Stimulated activated CD8-positive, alpha-beta memory T cell treated with anti-CD3 and anti-CD28 coated beads, Interleukin-15, amount 100 ng/mL, for 1 hour (primary cell): ENCODE data around the gene AKAP1.

Experiments
- DNase-seq: peaks from one replicate; pipeline ENCODE4 v3.0.0-alpha.2; 2020; ENCODE audit warnings: low read depth

Gene AKAP1, protein sequence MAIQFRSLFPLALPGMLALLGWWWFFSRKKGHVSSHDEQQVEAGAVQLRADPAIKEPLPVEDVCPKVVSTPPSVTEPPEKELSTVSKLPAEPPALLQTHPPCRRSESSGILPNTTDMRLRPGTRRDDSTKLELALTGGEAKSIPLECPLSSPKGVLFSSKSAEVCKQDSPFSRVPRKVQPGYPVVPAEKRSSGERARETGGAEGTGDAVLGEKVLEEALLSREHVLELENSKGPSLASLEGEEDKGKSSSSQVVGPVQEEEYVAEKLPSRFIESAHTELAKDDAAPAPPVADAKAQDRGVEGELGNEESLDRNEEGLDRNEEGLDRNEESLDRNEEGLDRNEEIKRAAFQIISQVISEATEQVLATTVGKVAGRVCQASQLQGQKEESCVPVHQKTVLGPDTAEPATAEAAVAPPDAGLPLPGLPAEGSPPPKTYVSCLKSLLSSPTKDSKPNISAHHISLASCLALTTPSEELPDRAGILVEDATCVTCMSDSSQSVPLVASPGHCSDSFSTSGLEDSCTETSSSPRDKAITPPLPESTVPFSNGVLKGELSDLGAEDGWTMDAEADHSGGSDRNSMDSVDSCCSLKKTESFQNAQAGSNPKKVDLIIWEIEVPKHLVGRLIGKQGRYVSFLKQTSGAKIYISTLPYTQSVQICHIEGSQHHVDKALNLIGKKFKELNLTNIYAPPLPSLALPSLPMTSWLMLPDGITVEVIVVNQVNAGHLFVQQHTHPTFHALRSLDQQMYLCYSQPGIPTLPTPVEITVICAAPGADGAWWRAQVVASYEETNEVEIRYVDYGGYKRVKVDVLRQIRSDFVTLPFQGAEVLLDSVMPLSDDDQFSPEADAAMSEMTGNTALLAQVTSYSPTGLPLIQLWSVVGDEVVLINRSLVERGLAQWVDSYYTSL

GRCh38 chr17:57084802-57085447, at the start of gene AKAP1:
Gene AKAP1, plus strand, starts transcription at chr17:57085246. Its CDS starts 20,219 bp downstream, at chr17:57105465.
- peak; percentile 79 for DNase-seq

DNA sequence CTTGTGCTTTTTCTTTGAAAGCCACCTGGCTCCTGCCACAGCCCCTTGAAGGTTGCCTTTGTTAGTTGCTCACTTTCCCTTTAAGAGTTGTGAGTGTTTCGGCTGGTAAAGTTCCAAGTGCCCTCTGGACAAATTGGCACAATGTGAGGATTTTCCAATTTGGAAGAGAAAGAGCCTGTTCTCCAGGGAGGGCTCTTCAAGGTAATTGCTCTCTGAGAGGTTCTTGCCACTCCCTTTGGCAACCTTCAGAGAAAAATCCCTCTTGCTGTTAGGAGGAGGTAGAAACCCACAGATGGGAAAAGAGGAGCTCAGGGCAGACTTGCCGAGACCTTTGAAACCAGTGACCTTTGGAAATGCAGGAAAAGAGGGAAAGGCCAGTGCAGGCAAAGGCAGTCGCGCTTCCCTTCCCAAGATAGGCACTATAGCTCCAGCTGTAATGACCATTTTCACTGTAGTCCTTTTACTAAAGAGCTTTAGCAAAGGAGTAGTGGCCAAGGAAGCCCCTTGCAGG, 49.0 kb upstream of the AKAP1 start:
- DNase-seq, result no peak

DNA sequence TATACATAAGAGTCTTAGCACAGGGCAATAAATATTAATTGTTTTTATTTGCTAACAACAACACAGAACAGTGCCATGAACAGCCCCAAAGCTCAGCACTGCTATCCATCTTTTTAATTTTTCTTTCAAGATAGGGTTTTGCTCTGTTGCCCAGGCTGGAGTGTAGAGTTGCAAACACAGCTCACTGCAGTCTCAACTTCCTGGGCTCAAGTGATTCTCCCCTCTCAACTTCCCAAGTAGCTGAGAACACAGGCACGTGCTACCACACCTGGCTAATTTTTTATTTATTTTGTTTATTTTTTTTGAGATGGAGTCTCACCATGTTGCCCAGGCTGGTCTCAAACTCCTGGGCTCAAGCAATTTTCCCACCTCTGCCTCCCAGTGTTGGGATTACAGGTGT, 47.6 kb upstream of the AKAP1 start:
- DNase-seq, result no peak

GRCh38 chr17:57038486-57038885, 46.6 kb upstream of the AKAP1 start:
- DNase-seq, result no peak

DNA sequence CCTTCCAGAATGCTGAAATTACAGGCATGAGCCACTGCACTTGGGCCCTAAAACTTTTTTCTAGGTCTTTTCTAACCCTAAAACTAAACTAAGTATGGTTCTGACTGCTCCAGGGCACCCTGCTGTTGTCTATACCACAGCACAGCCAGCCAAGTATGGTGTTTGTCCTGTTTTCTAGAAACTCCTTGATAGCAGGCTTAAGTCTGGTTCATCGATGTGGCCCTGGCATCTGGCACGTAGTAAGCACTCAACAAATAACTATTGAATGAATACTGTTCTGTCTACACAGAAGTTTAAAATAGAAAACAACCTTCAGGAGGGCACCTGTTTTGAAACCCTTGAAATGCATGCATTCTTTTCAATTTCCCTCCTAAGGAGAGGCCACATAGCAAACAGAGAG, 44.5 kb upstream of the AKAP1 start:
- DNase-seq, result no peak

DNA sequence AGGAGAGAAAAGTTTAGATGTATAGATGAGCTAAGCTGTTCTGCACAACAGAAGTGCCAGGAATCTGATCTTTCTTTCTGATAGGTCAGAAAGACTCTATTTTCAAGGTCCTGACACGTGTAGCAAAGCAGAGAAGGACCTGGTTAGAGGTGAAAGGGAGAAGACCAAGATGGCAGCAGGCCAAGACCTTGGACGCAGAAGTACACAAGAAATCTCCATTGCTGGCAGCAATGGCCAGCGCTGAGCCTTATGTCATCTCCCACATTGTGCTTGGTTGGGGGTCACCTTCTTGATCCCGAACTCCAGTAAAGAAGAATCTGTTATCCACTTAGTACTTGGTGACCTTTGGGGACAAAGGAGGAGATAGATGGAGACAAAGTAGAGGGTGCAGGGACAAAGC, 41.8 kb upstream of the AKAP1 start:
- no peak for DNase-seq

DNA sequence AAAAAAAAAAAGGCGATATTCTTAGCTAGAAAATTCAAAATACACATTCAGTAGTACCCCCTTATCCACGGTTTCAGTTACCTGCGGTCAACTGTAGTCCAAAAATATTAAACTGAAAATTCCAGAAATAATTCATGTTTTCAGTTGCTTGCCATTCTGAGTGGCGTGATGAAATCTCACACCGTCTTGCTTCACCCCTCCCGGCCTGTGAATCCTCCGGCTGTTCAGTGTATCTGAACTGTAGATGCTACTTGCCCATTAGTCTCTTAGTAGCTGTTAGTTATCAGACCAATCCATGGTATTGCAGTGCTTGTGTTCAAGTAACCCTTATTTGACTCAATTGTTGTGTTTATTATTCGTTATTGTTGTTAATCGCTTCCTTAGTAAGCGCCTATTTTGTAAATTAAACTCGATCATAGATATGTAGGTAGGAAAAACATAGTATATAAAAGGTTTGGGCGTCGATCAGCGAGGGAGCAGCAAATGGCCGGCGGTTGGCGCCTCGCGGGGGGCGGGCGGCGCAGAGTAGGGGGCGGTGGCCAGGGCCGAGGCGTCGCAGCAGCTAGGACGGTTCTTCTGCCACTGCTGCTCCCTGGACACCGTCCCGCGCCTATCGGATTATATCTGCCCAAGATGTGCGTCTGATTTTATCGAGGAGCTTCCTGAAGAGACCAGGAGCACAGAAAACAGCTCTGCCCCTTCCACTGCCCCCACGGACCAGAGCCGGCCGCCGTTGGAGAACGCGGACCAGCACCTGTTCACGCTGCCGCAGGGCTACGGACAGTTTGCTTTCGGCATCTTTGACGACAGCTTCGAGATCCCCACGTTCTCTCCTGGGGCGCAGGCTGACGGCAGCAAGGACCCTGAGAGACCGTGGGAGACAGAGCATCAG, 39.8 kb upstream of the AKAP1 start:
- no peak for DNase-seq

- DNase-seq, result no peak
Observed at GRCh38 chr17:57045868-57046704, 39.0 kb upstream of the AKAP1 start.

- DNase-seq, result no peak
Observed at GRCh38 chr17:57046749-57047148, 38.3 kb upstream of the AKAP1 start.

- DNase-seq, result no peak
Observed at GRCh38 chr17:57048096-57048495, 37.0 kb upstream of the AKAP1 start.

GRCh38 chr17:57050306-57050705, 34.7 kb upstream of the AKAP1 start:
- no peak for DNase-seq

- DNase-seq, result no peak
Observed at GRCh38 chr17:57051886-57052361, 33.1 kb upstream of the AKAP1 start.

- no peak for DNase-seq
Observed at GRCh38 chr17:57062865-57063264, 22.2 kb upstream of the AKAP1 start.

GRCh38 chr17:57067162-57067561, 17.9 kb upstream of the AKAP1 start:
- no peak for DNase-seq

DNA sequence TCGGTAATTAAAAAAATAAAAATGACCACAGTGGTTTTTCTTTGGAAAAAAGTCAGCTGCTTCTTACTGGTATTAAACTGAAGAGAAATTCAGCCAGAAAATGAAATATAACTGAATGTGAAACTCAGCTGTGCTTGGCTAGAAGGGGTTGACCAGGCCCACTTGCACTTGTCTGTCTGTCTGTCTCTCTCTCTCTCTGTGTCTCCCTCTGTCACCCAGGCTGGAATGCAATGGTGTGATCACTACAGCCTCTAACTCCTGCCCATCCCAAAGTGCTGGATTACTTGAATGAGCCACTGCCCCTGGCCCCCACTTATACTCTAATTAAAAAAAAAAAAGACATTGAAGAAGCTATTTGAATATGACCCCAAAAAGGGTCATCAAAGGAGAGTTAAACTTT, 17.3 kb upstream of the AKAP1 start:
- no peak for DNase-seq

DNA sequence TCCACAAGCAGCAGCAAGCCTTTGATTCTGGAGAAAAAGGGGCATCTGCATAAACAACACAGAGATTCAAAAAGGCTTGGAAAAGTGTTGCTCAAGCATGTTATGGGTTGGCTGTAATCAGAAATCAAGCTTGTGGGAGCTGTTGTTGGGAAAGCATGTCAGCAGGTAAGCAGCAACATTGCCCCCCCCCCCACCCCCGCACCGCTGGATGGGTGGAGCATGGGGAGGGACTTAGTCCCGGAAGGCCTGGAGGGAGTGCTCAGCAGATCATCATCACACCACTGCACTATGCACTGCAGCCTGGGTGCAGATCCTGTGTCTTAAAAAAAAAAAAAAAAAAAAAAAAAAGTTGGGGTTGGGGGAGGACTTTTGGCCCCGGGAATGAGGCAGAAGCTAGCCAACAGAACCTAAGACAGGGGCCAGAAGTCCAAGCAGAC, 16.8 kb upstream of the AKAP1 start:
- DNase-seq, result no peak

- no peak for DNase-seq
Observed at GRCh38 chr17:57068707-57069106, 16.3 kb upstream of the AKAP1 start.

DNA sequence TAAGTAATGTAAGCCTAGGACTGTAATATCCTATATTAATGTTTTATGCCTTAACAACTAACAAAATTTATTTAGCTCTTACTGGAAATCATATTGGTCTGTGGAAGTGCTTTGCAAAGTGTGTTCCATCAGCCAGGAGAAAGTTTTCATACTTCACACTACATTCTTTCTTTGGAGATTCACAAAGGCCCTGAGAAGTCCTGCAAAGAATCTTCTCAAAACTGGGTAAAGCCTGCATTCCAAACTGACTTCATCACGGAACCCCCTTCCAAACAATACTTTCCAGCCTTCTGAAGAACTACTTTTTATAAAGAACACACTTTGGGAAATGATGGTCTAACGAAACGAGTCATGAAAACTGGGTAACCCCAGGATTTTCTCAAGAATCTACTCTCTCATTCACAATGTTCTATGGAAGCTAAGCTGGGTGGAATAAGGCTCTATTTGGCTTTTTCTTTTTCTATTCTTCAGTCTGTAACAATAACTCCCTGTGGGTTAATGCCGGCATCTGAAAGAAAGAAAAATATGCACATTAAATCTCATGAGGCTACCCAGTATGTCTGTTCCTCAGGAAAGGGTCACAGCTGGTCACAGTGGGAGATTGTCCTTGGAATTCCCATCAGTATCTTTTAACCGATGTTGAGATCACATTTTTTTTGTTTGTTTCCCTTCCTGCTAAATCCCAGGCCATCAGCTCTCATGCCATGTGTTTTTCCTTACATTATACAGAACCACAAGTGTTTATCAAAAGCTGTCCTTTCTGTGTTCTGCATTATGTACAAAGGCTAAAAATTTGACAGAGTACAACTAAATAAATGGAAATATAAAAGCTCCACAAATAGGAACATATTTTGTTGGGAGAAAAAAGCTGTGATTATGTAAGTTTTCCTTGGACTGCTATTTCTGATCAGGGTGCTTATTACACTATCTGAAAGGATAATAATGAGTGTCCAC, 12.8 kb upstream of the AKAP1 start:
- no peak for DNase-seq

GRCh38 chr17:57073626-57074025, 11.4 kb upstream of the AKAP1 start:
- no peak for DNase-seq
